Activated B cell treated with CpG ODN at 0.5 μM for 24 hours (primary cell): ENCODE results near the gene ZBTB14. TPM values are rescaled to one million over a fixed set of nuclear protein-coding genes. Genes with fewer than 3 reads are reported as not detected.

ENCODE experiments used
- ATAC-seq: fragments of 200-7000 bp; cut with Tn5 transposase; one replicate; pipeline ENCODE4 v1.10.0; 2021; ENCODE audit warnings: low read depth, mild to moderate bottlenecking, moderate library complexity
- CTCF ChIA-PET: fragments of 350-600 bp; sonication (Branson Sonifier 250); formaldehyde crosslinking; loops from one replicate; lab custom pipeline; 2021; ENCODE audit warnings: antibody characterized with exemption; lab: Charles Lee
- POLR2A ChIA-PET: fragments of 350-600 bp; sonication (Branson Sonifier 250); formaldehyde crosslinking; loops from one replicate; lab custom pipeline; 2021; ENCODE audit warnings: antibody characterized with exemption; lab: Charles Lee
- DNase-seq: peaks from one replicate; pipeline ENCODE4 v3.0.0; 2022
- H3K27ac Mint-ChIP-seq: one replicate; pipeline ENCODE4 v1.8.0; 2020; ENCODE audit warnings: mixed read lengths
- H3K27me3 Mint-ChIP-seq: one replicate; pipeline ENCODE4 v1.8.0; 2021; ENCODE audit warnings: mixed read lengths
- H3K36me3 Mint-ChIP-seq: one replicate; pipeline ENCODE4 v1.8.0; 2021; ENCODE audit warnings: low read depth, mixed read lengths
- H3K4me1 Mint-ChIP-seq: one replicate; pipeline ENCODE4 v1.8.0; 2021; ENCODE audit warnings: mixed read lengths
- H3K4me3 Mint-ChIP-seq: one replicate; pipeline ENCODE4 v1.8.0; 2020; ENCODE audit warnings: mild to moderate bottlenecking, mixed read lengths
- H3K9me3 Mint-ChIP-seq: one replicate; pipeline ENCODE4 v1.8.0; 2020; ENCODE audit warnings: mixed read lengths
- CTCF ChIP-seq: fragments of 200-600 bp; IDR thresholded peaks from one replicate; pipeline ENCODE4 v1.8.0; 2022; ENCODE audit warnings: antibody characterized with exemption, mild to moderate bottlenecking
- intact Hi-C: fragments of 100-400 bp; cut with micrococcal nuclease; formaldehyde crosslinking; loops from one replicate; pipeline ENCODE4 v1.15.1; 2024
- total RNA-seq: library from RNA; stranded (reverse); gene quantifications from 2 replicates; pipeline ENCODE4 v1.2.3, GENCODE V29; 2022

ZBTB14 gene
- total RNA-seq, 1 donor from 2014 or later = 19.4 TPM

DNA sequence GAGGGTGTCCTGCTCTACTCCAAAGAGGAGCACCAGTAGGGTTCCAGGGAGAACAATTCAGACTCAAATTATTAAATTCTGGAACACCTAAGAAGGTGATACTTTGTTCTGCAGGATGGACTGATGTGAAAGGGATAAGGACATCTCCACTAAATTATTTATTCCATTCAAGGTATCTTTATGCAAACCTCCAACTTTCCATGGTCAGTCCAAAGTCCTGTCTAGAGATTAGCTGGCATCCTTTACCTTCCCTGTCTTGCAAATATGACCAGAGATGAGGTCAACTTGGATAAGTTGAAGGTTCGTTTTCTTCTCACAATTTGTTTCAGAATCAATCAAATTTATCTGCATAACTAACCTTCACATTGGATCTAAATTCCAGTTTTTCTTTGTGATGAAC is 8.7 kb upstream of the ZBTB14 start:
- no peak overlapping the region for H3K4me3 Mint-ChIP-seq
- no peak overlapping the region for H3K27ac Mint-ChIP-seq
- H3K36me3 Mint-ChIP-seq = no peaks in the 10 kb centered on the region
- DNase-seq (no peak), ATAC-seq (no peak)
- peaks cover 13% of the 10 kb centered on the region for H3K27me3 Mint-ChIP-seq
- ChIA-PET CTCF (no interaction called here), POLR2A (interaction anchor here (0.8 kb wide), 1 partner anchor 9 kb away, joined by 4 read pairs; the partner anchor contains the start of gene ZBTB14)
- no peaks in the 10 kb centered on the region for H3K9me3 Mint-ChIP-seq
- H3K4me1 Mint-ChIP-seq = peaks cover under 1% of the 10 kb centered on the region
- intact Hi-C loops = no loop called here
- no peak for TF ChIP-seq CTCF

DNA sequence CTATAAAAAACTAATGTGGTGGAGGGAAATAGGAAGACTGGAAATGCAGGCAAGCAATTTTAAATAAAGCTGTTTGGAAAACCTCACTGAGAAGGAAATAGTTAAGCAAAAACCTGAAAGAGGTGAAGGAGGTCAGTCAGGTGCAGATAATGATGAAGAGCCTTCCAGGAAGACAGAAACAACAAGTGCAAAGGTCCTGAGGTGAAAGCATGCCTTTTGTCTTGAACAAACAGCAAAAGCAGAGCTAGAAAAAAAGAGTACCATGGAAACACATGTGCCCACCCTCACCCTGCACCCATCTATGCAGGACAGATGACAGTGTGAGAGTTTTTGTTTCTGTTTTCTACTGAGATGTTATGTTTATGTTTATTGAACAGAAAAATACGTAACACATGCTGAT is 8.1 kb upstream of the ZBTB14 start:
- Mint-ChIP-seq H3K27ac (no peak overlapping the region), H3K36me3 (no peaks in the 10 kb centered on the region), H3K4me1 (no peaks in the 10 kb centered on the region), H3K27me3 (peaks cover 13% of the 10 kb centered on the region), H3K9me3 (no peaks in the 10 kb centered on the region), H3K4me3 (no peak overlapping the region)
- intact Hi-C loops = no loop called here
- no peak for TF ChIP-seq CTCF
- CTCF ChIA-PET = no interaction called here
- DNase-seq (no peak), ATAC-seq (no peak)
- POLR2A ChIA-PET = no interaction called here

DNA sequence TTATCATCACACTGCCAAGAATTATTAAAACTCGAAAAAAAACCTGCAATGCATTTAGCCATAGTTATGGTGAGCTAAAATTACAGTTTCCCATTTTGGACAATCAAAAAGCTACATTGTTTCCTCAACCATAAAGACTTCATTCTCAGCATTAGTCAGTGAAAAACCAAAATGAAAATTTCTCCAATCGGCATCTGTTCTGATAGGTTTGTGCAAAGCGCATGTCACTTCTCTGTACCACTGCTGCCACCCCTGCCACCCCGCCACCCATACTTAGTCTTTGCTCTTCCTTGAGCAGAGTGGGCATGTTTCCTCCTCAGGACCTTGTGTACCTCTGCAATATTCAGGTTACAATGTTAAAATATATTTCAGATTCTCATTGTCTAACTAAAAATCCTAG is 7.1 kb upstream of the ZBTB14 start:
- ATAC-seq (no peak), DNase-seq (no peak)
- Mint-ChIP-seq H3K4me3 (no peak overlapping the region), H3K36me3 (no peaks in the 10 kb centered on the region), H3K9me3 (no peaks in the 10 kb centered on the region), H3K27ac (no peak overlapping the region), H3K27me3 (peaks cover 13% of the 10 kb centered on the region), H3K4me1 (no peaks in the 10 kb centered on the region)
- ChIA-PET CTCF (no interaction called here), POLR2A (no interaction called here)
- no peak for TF ChIP-seq CTCF
- intact Hi-C loops = no loop called here

DNA sequence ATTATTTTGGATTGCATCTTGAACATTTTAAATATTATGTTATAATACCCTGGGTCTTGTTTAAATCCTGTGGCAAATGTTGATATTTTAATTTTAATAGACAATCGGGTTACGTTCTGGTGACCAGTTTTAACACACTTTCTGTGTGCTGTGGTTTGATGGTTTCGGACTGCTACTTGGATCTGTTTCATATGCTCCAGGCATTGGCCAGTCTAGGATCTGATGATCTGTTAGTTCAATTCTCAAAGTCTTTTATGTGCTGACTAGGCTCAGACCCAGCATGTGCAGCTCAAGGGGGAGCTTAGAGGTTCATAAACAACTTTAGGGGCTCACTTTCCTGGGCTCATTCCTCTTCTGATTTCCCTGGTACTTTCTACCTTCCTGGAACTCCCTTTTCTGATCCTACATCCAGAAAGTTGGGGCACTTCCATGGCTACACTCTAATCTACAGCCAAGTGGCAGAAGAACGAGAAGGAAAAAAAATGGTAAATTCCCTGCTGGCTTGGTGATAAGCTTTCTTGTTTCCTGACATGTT is 5.0 kb upstream of the ZBTB14 start:
- peaks cover 13% of the 10 kb centered on the region for H3K27me3 Mint-ChIP-seq
- H3K9me3 Mint-ChIP-seq = no peaks in the 10 kb centered on the region
- ATAC-seq (no peak), DNase-seq (no peak)
- intact Hi-C loops = no loop called here
- peaks cover 3% of the 10 kb centered on the region for H3K36me3 Mint-ChIP-seq
- H3K27ac Mint-ChIP-seq = no peak overlapping the region
- no peak for TF ChIP-seq CTCF
- ChIA-PET POLR2A (no interaction called here), CTCF (no interaction called here)
- peaks cover 8% of the 10 kb centered on the region for H3K4me1 Mint-ChIP-seq
- H3K4me3 Mint-ChIP-seq = no peak overlapping the region

GRCh38 chr18:5298156-5298852 is 2.8 kb upstream of the ZBTB14 start:
- no peak overlapping the region for H3K27ac Mint-ChIP-seq
- intact Hi-C loops = no loop called here

More at GRCh38 chr18:5298156-5298852, 2.8 kb upstream of the ZBTB14 start:
- Mint-ChIP-seq H3K27me3 (peaks cover 13% of the 10 kb centered on the region), H3K9me3 (no peaks in the 10 kb centered on the region), H3K4me3 (no peak overlapping the region), H3K4me1 (peaks cover 22% of the 10 kb centered on the region), H3K36me3 (peaks cover 3% of the 10 kb centered on the region)
- no peak for TF ChIP-seq CTCF
- ChIA-PET POLR2A (interaction anchor here (1.4 kb wide), 1 partner anchor 61 kb away, joined by 3 read pairs; no protein-coding TSS in a partner anchor), CTCF (no interaction called here)
- no peak for ATAC-seq
- no peak for DNase-seq
